ENCODE measurements around the gene VRK1. TPM values are rescaled to one million over a fixed set of nuclear protein-coding genes. Genes with fewer than 3 reads are reported as not detected.
A peak's percentile ranks its signal among the peaks of the same experiment; 100 is the strongest.
"Not testable (repeated sequence)": the region's sequence is repeated elsewhere in the genome, so short reads cannot be mapped to it uniquely, and the experiment has no call there.

Gene VRK1
- total RNA-seq, 2 experiments from 2014 or later: 63.1 to 83.3 TPM

DNA sequence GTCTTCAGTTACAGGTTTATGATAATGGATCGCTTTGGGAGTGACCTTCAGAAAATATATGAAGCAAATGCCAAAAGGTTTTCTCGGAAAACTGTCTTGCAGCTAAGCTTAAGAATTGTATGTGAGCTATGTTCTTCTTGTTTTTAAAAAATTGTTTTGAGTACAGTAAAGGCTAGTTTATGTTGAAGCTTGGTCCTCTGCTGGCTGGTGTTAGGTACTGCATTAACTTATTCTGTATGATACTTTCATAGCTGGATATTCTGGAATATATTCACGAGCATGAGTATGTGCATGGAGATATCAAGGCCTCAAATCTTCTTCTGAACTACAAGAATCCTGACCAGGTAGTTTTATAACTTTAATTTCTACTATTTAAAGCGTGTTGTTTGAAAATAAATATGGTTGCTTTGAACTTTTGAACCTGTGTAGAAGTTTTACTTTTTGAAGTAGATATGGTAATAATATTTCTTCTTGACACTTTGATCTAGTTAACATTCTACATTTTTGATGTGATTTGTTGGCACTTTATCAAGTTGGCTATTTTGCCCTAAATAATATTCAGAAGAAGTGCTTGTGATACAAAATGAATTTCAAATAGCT is 55.7 kb downstream of the VRK1 start:
- Mint-ChIP-seq H3K27me3 (no peaks in the 10 kb centered on the region), H3K36me3 (ENCODE audit: low read depth) (peaks cover 34% of the 10 kb centered on the region), H3K4me1 (peaks cover 22% of the 10 kb centered on the region), H3K27ac (no peak overlapping the region), H3K9me3 (ENCODE audit: low read depth) (no peaks in the 10 kb centered on the region), H3K4me3 (no peak overlapping the region)
- CTCF ChIA-PET: interaction anchor here (0.7 to 3.1 kb wide), 25 partner anchors 9 to 304 kb away, joined by 3 to 20 read pairs (median 4); no protein-coding TSS in a partner anchor
- DNase-seq (no peak), ATAC-seq (peak; percentile 38)
- POLR2A ChIA-PET: interaction anchor here (0.6 to 1.1 kb wide), 3 partner anchors 56 to 130 kb away, joined by 3 read pairs; partner anchors contain the start of gene VRK1
- intact Hi-C loops (cut with DNase I, micrococcal nuclease): loop anchor here (2.0 to 10.0 kb wide), 2 partner anchors 54 to 288 kb away; no protein-coding TSS in a partner anchor

DNA sequence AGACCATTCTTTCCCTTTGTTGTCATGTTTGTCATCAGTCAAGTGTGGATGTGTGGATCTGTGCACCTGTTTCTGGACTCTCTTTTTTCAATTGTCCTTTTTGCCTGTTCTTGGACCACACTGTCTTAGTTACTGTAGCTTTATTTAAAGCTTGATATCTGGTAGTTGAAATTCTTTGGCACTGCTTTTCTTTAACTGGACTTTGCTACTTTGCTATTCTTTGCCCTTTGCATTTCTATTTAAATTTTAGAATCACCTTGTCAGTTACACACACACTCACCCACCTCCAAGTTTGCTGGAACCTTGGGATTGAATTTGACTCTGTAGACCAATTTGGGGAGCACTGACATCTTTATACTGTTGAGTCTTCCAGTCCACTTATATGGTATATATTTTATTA is 61.5 kb downstream of the VRK1 start:
- Mint-ChIP-seq H3K4me1 (no peaks in the 10 kb centered on the region), H3K27me3 (no peaks in the 10 kb centered on the region), H3K36me3 (ENCODE audit: low read depth) (peaks cover 42% of the 10 kb centered on the region), H3K27ac (no peak overlapping the region), H3K4me3 (no peak overlapping the region), H3K9me3 (ENCODE audit: low read depth) (no peaks in the 10 kb centered on the region)
- intact Hi-C loops (cut with DNase I, micrococcal nuclease): loop anchor here in 1 of 2 experiments (10.0 kb wide), 1 partner anchor 294 kb away; no protein-coding TSS in a partner anchor
- ChIA-PET CTCF (no interaction called here), POLR2A (no interaction called here)
- ATAC-seq (no peak), DNase-seq (no peak)

DNA sequence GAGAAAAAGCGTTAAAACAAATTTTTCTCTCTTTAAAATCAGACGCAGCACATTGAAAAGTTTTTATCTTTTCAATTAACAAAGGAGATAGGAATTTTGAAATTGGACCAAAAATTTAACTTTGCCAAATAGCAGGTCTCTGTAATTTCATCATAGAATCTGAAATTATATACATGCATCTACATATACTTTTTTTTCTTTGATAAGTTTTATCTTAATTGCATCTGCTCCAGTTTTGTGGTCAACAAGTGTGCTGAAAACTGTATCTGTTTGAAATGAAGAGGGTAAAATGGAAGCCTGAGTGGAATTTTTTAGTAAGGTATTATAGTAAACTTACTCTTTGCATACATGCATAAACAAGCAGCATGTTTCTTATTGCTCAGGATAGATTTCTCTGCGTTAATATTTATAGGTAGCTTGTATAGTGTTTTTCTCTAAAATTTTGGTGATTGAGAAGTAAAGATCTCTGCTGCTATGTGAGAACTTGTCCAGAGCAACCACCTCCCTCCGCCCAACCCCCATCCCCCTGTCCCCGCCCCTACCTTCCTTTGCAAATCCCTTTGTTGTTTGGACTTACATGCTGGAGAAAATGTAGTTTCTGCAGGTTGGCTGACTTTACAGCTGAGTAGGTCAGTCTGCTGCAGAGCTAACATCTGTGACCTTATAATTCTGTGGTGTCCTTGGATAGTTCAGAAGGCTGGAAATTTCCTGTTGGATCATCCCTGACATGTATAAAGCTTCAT is 64.6 kb downstream of the VRK1 start:
- H3K9me3 Mint-ChIP-seq (ENCODE audit: low read depth): no peaks in the 10 kb centered on the region
- POLR2A ChIA-PET: no interaction called here
- CTCF ChIA-PET: interaction anchor here (0.7 to 2.2 kb wide), 3 partner anchors 9 to 118 kb away, joined by 3 to 10 read pairs (median 4); no protein-coding TSS in a partner anchor

DNA sequence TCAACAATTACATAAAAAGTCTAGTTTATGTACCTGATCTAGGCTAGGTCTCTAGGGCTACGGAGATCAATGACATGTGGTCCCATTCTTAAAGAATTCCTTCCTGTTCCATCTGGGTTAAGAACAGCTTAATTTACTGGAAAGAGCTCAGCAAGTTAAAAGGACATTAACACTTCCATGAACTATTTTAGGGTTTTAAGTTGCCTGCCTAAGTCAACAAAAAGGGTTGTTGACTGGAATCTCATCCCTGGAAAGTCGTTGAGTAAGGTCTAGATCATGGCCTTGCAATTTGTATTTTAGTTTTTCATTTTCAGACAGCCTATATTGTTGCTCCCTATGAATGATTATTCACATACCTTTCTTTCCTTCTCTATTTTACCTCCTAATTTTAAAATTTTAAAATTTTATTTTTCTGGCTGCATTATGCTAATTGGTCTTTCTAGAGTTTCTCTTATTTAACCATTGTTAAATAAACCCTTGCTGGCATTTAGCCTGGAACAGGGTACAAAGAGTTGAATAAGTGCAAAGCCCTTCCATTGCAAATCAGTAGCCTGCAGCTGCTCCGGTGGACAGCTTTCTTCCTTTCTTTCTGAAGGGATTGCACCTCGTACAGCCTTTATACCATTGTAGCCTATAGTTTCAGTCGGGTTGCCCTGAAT is 66.3 kb downstream of the VRK1 start:
- Mint-ChIP-seq H3K36me3 (ENCODE audit: low read depth) (peaks cover 44% of the 10 kb centered on the region), H3K9me3 (ENCODE audit: low read depth) (no peaks in the 10 kb centered on the region), H3K4me1 (no peaks in the 10 kb centered on the region), H3K4me3 (no peak overlapping the region), H3K27me3 (no peaks in the 10 kb centered on the region), H3K27ac (no peak overlapping the region)
- POLR2A ChIA-PET: no interaction called here
- ATAC-seq: no peak
- no peak for DNase-seq
- CTCF ChIA-PET: interaction anchor here (1.1 kb wide), 1 partner anchor 11 kb away, joined by 4 read pairs; no protein-coding TSS in a partner anchor
- intact Hi-C loops (cut with DNase I, micrococcal nuclease): no loop called here

More for the DNA sequence above, 64.6 kb downstream of the VRK1 start:
- Mint-ChIP-seq H3K27me3 (no peaks in the 10 kb centered on the region), H3K36me3 (ENCODE audit: low read depth) (peaks cover 50% of the 10 kb centered on the region), H3K4me1 (no peaks in the 10 kb centered on the region), H3K4me3 (no peak overlapping the region), H3K27ac (no peak overlapping the region)
- intact Hi-C loops (cut with DNase I, micrococcal nuclease): no loop called here
- ATAC-seq (no peak), DNase-seq (no peak)

DNA sequence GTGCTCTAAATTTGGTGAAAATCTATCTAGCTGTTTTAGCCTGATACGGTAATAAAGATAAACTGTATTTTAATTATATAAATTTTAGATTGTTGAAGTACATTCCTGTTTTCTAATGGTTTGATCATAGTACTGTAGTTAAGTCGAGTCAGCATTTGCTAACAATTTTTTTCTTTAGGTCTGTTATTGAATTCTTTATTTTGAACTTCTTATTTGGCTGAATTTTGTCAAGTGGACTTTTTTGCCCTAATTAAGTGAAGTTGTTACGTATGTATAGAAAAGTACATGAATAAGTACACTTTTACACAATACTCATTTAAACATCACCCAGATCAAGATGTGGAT is 66.8 kb downstream of the VRK1 start:
- Mint-ChIP-seq H3K36me3 (ENCODE audit: low read depth) (peaks cover 40% of the 10 kb centered on the region), H3K27ac (no peak overlapping the region), H3K4me1 (no peaks in the 10 kb centered on the region), H3K4me3 (no peak overlapping the region), H3K9me3 (ENCODE audit: low read depth) (no peaks in the 10 kb centered on the region), H3K27me3 (no peaks in the 10 kb centered on the region)
- ATAC-seq: no peak
- intact Hi-C loops (cut with DNase I, micrococcal nuclease): no loop called here
- POLR2A ChIA-PET: no interaction called here
- no peak for DNase-seq
- CTCF ChIA-PET: interaction anchor here (1.1 kb wide), 1 partner anchor 11 kb away, joined by 4 read pairs; no protein-coding TSS in a partner anchor

DNA sequence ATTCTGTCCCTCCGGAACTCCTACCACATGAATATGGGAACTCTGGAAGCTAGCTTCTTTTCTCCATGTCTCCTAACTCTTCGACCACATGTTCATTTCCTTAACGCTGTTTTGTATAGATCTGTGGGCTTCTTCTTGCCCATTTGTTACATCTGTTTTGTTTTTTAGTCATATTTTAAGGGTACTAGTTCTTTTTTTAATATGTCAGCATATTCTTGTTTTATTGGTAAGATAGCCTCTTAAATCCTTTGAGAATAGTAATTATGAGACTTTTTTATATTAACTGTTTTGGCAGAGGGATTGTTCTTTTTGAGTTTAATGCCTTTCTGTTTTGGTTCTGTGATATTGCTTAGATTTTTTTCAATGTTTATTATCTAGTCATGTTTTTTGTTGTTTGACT is 70.5 kb downstream of the VRK1 start:
- H3K36me3 Mint-ChIP-seq (ENCODE audit: low read depth): peaks cover 43% of the 10 kb centered on the region
- no peak overlapping the region for H3K27ac Mint-ChIP-seq
- H3K4me1 Mint-ChIP-seq: no peaks in the 10 kb centered on the region
- no peaks in the 10 kb centered on the region for H3K9me3 Mint-ChIP-seq (ENCODE audit: low read depth)
- CTCF ChIA-PET: interaction anchor here (0.5 to 1.7 kb wide), 2 partner anchors 15 to 1471 kb away, joined by 3 to 6 read pairs; no protein-coding TSS in a partner anchor
- DNase-seq (no peak), ATAC-seq (no peak)
- H3K4me3 Mint-ChIP-seq: no peak overlapping the region
- POLR2A ChIA-PET: no interaction called here
- intact Hi-C loops (cut with DNase I, micrococcal nuclease): no loop called here
- H3K27me3 Mint-ChIP-seq: no peaks in the 10 kb centered on the region

DNA sequence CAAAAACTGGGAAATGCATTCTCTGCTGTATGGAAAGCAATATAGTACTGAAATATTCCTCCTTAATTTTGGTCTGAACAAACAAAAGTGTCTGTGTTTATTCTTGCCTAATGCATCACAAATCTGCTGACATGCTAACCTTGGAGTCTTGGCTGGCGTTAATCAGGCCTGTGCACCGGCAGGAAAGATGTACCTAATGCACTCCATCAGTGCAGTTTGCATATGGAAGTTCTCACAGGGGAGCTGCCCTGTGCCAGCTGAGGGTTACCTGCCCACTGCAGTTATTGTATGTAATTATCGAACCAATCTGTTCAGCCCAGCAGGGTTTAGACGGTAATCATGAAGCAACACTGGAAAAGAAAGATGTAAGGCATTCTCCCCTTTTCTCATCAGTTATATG is 76.9 kb downstream of the VRK1 start:
- intact Hi-C loops (cut with DNase I, micrococcal nuclease): no loop called here
- Mint-ChIP-seq H3K27ac (no peak overlapping the region), H3K27me3 (no peaks in the 10 kb centered on the region), H3K4me1 (no peaks in the 10 kb centered on the region), H3K9me3 (ENCODE audit: low read depth) (no peaks in the 10 kb centered on the region), H3K36me3 (ENCODE audit: low read depth) (peaks cover 45% of the 10 kb centered on the region), H3K4me3 (no peak overlapping the region)
- CTCF ChIA-PET: no interaction called here
- no peak for ATAC-seq
- POLR2A ChIA-PET: no interaction called here
- no peak for DNase-seq

DNA sequence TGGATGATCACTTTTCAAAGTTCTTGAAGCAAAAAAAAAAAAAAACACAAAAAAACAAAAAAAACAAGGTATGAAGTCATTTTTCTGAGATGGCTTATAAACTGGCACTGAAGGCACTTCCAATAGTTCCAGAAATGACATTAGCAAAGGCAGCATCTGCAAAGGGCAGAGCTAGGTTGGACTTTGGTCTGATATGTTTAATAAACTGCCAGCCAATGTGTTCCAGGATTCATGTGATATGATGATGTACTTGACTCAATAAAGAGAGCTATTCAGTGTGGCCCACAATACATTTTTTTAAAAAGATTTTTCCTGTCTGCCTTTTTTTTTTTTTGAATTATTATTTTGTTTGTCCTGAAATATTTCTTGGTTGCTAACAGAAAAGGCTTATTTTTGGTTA is 79.6 kb downstream of the VRK1 start:
- DNase-seq (no peak), ATAC-seq (no peak)
- H3K27me3 Mint-ChIP-seq: no peaks in the 10 kb centered on the region
- ChIA-PET POLR2A (no interaction called here), CTCF (interaction anchor here (1.0 to 2.4 kb wide), 2 partner anchors 23 to 51 kb away, joined by 3 to 7 read pairs; no protein-coding TSS in a partner anchor)
- no peaks in the 10 kb centered on the region for H3K9me3 Mint-ChIP-seq (ENCODE audit: low read depth)
- no peak overlapping the region for H3K27ac Mint-ChIP-seq
- H3K36me3 Mint-ChIP-seq (ENCODE audit: low read depth): peaks cover 53% of the 10 kb centered on the region
- no peaks in the 10 kb centered on the region for H3K4me1 Mint-ChIP-seq
- intact Hi-C loops (cut with DNase I, micrococcal nuclease): no loop called here
- no peak overlapping the region for H3K4me3 Mint-ChIP-seq

DNA sequence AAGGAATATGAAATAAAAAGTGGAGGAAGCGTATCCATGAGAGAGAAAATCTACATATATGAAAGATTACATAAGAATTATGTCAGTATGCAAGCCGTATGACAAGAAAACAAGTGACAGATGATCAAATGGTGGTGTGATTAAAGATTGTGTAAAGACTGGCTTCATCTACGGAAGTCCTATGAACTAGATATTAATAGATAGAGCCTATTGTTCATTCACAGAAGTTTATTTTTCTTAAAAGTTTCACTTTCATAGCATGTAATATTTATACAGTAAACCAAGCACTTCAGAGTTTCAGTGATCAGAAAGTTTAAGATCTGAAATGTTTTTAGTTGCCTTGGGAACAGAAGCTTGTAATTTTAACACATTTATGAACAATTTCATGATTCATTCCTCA is 84.5 kb downstream of the VRK1 start:
- Mint-ChIP-seq H3K27me3 (no peaks in the 10 kb centered on the region), H3K4me1 (no peaks in the 10 kb centered on the region), H3K4me3 (no peak overlapping the region), H3K36me3 (ENCODE audit: low read depth) (peaks cover 47% of the 10 kb centered on the region), H3K9me3 (ENCODE audit: low read depth) (peaks cover 2% of the 10 kb centered on the region), H3K27ac (no peak overlapping the region)
- ChIA-PET POLR2A (no interaction called here), CTCF (interaction anchor here (0.6 kb wide), 1 partner anchor 62 kb away, joined by 3 read pairs; no protein-coding TSS in a partner anchor)
- no peak for DNase-seq
- no peak for ATAC-seq
- intact Hi-C loops (cut with DNase I, micrococcal nuclease): no loop called here

DNA sequence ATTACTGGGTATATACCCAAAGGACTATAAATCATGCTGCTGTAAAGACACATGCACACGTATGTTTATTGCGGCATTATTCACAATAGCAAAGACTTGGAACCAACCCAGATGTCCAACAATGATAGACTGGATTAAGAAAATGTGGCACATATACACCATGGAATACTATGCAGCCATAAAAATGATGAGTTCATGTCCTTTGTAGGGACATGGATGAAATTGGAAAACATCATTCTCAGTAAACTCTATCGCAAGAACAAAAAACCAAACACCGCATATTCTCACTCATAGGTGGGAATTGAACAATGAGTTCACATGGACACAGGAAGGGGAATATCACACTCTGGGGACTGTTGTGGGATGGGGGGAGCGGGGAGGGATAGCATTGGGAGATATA is 86.8 kb downstream of the VRK1 start:
- H3K4me1 Mint-ChIP-seq; POLR2A ChIA-PET; H3K4me3 Mint-ChIP-seq; ATAC-seq; intact Hi-C loops (cut with DNase I, micrococcal nuclease); CTCF ChIA-PET; H3K27me3 Mint-ChIP-seq; H3K9me3 Mint-ChIP-seq (ENCODE audit: low read depth); DNase-seq; H3K27ac Mint-ChIP-seq: not testable (repeated sequence)
- peaks cover 40% of the 10 kb centered on the region for H3K36me3 Mint-ChIP-seq (ENCODE audit: low read depth)

DNA sequence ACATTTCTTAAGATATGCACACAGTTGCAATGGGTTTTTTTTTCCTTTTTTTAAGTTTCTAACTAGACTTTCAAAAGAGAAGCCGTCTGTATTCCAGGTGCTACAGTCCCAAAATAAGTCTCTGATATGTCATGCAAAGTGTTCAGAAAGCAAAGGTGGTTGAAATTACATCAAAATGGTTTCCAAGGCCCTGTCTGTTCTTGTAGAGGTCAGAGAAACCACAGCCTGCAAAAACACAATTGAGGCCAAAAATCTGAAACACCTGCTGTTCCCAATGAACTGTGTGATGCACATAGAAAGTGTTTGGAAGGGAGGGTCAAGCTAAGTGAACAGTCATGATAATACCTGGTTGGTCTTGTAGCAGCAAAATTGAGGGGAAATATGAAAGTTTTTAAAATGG is 91.0 kb downstream of the VRK1 start:
- POLR2A ChIA-PET: no interaction called here

More for the DNA sequence above, 91.0 kb downstream of the VRK1 start:
- DNase-seq (no peak), ATAC-seq (no peak)
- intact Hi-C loops (cut with DNase I, micrococcal nuclease): no loop called here
- Mint-ChIP-seq H3K9me3 (ENCODE audit: low read depth) (no peaks in the 10 kb centered on the region), H3K27ac (no peak overlapping the region), H3K36me3 (ENCODE audit: low read depth) (peaks cover 12% of the 10 kb centered on the region), H3K4me3 (no peak overlapping the region), H3K4me1 (peaks cover 2% of the 10 kb centered on the region), H3K27me3 (no peaks in the 10 kb centered on the region)
- CTCF ChIA-PET: no interaction called here

Measured in activated CD4-positive, alpha-beta T cell treated with anti-CD3 and anti-CD28 coated beads for 36 hours (primary cell).